Neural progenitor cell (in vitro differentiated cells): Measurements from ENCODE around the gene TEF. TPM values are rescaled to one million over a fixed set of nuclear protein-coding genes. Genes with fewer than 3 reads are reported as not detected.

Experiments used
- DNase-seq: peaks from one replicate; pipeline ENCODE4 v3.0.0-alpha.2; 2016; ENCODE audit warnings: low spot score
- H2AFZ ChIP-seq: fragments of 200-600 bp; sonication (generic); replicated peaks from 2 replicates; pipeline ENCODE4 v1.6.1; 2016; ENCODE audit warnings: antibody characterized with exemption
- H3F3A ChIP-seq: fragments of 200-600 bp; sonication (generic); 2 replicates; pipeline ENCODE4 v1.6.1; 2016; ENCODE audit warnings: antibody characterized with exemption, low read depth
- H3K27ac ChIP-seq: fragments of 200-600 bp; sonication (generic); 2 replicates; pipeline ENCODE4 v1.5.1; 2016; ENCODE audit warnings: mild to moderate bottlenecking
- H3K27me3 ChIP-seq: fragments of 200-600 bp; sonication (generic); 2 replicates; pipeline ENCODE4 v1.6.1; 2016; ENCODE audit warnings: mild to moderate bottlenecking, moderate library complexity
- H3K36me3 ChIP-seq: fragments of 200-600 bp; sonication (generic); 2 replicates; pipeline ENCODE4 v1.5.1; 2016
- H3K4me1 ChIP-seq: fragments of 200-600 bp; sonication (generic); 2 replicates; pipeline ENCODE4 v1.6.1; 2016; ENCODE audit warnings: mixed run types
- H3K4me2 ChIP-seq: fragments of 200-600 bp; sonication (generic); 2 replicates; pipeline ENCODE4 v1.6.1; 2016
- H3K4me3 ChIP-seq: fragments of 200-600 bp; sonication (generic); 2 replicates; pipeline ENCODE4 v1.5.1; 2016
- H3K79me2 ChIP-seq: fragments of 200-600 bp; sonication (generic); 2 replicates; pipeline ENCODE4 v1.6.1; 2016; ENCODE audit warnings: low read depth
- H3K9ac ChIP-seq: fragments of 200-600 bp; sonication (generic); 2 replicates; pipeline ENCODE4 v1.6.1; 2016
- H3K9me3 ChIP-seq: fragments of 200-600 bp; sonication (generic); 2 replicates; pipeline ENCODE4 v1.5.1; 2016; ENCODE audit warnings: low read depth
- H4K20me1 ChIP-seq: fragments of 200-600 bp; sonication (generic); 2 replicates; pipeline ENCODE4 v1.6.1; 2016; ENCODE audit warnings: low read depth
- H3K27ac Mint-ChIP-seq: 3 replicates; pipeline ENCODE4 v1.8.0; 2021; ENCODE audit warnings: mixed read lengths
- H3K27me3 Mint-ChIP-seq: 2 replicates; pipeline ENCODE4 v1.8.0; 2022; ENCODE audit warnings: low read depth, mild to moderate bottlenecking, inconsistent platforms, moderate library complexity, mixed read lengths; ENCODE audit not compliant: insufficient read depth
- H3K36me3 Mint-ChIP-seq: 3 replicates; pipeline ENCODE4 v1.8.0; 2021; ENCODE audit warnings: mixed read lengths
- H3K4me1 Mint-ChIP-seq: 3 replicates; pipeline ENCODE4 v1.8.0; 2021; ENCODE audit warnings: mixed read lengths
- H3K4me3 Mint-ChIP-seq: 3 replicates; pipeline ENCODE4 v1.8.0; 2021; ENCODE audit warnings: mild to moderate bottlenecking, moderate library complexity, mixed read lengths
- H3K9me3 Mint-ChIP-seq: 3 replicates; pipeline ENCODE4 v1.8.0; 2020; ENCODE audit warnings: mixed read lengths
- EZH2 ChIP-seq: fragments of 200-600 bp; sonication (generic); IDR thresholded peaks from 2 replicates; pipeline ENCODE4 v1.6.1; 2017; ENCODE audit warnings: antibody characterized with exemption, mild to moderate bottlenecking, moderate library complexity
- EZH2phosphoT487 ChIP-seq: fragments of 200-600 bp; sonication (generic); IDR thresholded peaks from 2 replicates; pipeline ENCODE4 v1.6.1; 2017; ENCODE audit warnings: antibody characterized with exemption
- total RNA-seq: library from RNA; depleted of rRNA; stranded (reverse); fragments of >200 nt; gene quantifications from 2 replicates; pipeline ENCODE4 v1.2.3, GENCODE V29; 2015; ENCODE audit warnings: low replicate concordance
- TF ChIP-seq, protein P1 (sequence below): fragments of 200-600 bp; sonication (generic); IDR thresholded peaks from 2 replicates; pipeline ENCODE4 v1.5.1; 2017; ENCODE audit warnings: antibody characterized with exemption, mild to moderate bottlenecking

Gene TEF
- total RNA-seq, 1 donor from 2014 or later, result 11.0 TPM

DNA sequence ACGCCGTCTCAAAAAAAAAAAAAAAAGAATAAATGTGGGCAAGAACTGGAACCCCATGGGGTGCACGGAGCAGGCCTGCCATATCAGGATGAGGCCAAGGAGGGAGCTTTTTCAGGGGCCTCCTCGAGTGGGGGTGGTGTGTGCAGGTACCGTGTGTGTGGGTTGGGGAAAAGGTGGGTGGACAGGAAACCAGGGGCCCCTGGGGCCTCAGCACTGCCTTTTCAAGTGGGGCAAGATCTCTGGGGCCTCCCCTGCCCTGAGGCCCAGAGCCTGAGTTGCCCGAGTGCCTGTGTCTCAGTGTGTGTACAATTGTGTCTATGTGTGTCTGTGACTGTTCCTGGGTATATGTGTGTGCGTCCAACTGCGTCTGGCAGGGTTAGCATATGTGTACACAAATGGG is 23.8 kb downstream of the TEF start:
- no peaks in the 10 kb centered on the region for H4K20me1 ChIP-seq
- Mint-ChIP-seq H3K36me3 (no peaks in the 10 kb centered on the region), H3K27me3 (peaks cover 8% of the 10 kb centered on the region), H3K4me1 (peaks cover 10% of the 10 kb centered on the region), H3K9me3 (no peaks in the 10 kb centered on the region), H3K27ac (peak overlapping the region; percentile 63), H3K4me3 (no peak overlapping the region)
- peaks cover 8% of the 10 kb centered on the region for H3K4me1 ChIP-seq
- H3K4me2 ChIP-seq, result no peak overlapping the region
- H2AFZ ChIP-seq, result no peak overlapping the region
- TF ChIP-seq, protein P1, sequence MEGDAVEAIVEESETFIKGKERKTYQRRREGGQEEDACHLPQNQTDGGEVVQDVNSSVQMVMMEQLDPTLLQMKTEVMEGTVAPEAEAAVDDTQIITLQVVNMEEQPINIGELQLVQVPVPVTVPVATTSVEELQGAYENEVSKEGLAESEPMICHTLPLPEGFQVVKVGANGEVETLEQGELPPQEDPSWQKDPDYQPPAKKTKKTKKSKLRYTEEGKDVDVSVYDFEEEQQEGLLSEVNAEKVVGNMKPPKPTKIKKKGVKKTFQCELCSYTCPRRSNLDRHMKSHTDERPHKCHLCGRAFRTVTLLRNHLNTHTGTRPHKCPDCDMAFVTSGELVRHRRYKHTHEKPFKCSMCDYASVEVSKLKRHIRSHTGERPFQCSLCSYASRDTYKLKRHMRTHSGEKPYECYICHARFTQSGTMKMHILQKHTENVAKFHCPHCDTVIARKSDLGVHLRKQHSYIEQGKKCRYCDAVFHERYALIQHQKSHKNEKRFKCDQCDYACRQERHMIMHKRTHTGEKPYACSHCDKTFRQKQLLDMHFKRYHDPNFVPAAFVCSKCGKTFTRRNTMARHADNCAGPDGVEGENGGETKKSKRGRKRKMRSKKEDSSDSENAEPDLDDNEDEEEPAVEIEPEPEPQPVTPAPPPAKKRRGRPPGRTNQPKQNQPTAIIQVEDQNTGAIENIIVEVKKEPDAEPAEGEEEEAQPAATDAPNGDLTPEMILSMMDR, result no peak
- no peak for TF ChIP-seq EZH2
- TF ChIP-seq EZH2phosphoT487, result no peak
- H3K36me3 ChIP-seq, result no peaks in the 10 kb centered on the region
- H3K27ac ChIP-seq, result no peak overlapping the region
- H3F3A ChIP-seq, result peaks cover 5% of the 10 kb centered on the region
- H3K79me2 ChIP-seq, result no peaks in the 10 kb centered on the region
- H3K9me3 ChIP-seq, result no peaks in the 10 kb centered on the region
- H3K9ac ChIP-seq, result no peak overlapping the region
- no peak overlapping the region for H3K4me3 ChIP-seq
- DNase-seq, result no peak
- H3K27me3 ChIP-seq, result no peaks in the 10 kb centered on the region

DNA sequence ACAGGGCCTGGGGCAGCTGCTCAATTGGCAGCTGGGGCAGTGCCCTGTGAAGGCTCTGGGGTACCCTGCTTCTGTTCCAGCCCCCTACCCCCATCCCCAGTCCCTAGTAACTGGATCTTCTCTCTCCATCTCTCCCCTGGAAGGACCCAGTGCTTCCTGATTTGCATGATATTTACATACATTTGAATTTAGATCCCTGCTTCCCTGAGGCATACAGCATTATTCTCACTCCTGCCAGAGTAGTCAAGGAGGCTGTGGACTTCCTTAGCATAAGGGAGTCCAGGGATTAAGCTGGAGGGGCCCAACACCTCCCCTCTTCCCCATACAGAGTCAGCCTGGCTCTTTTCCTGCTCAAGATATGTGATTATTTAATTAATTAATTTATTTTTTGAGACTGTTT is 24.7 kb downstream of the TEF start:
- H3K79me2 ChIP-seq, result no peaks in the 10 kb centered on the region
- no peak overlapping the region for H2AFZ ChIP-seq
- Mint-ChIP-seq H3K4me1 (peaks cover 16% of the 10 kb centered on the region), H3K27ac (no peak overlapping the region), H3K4me3 (no peak overlapping the region), H3K27me3 (peaks cover 9% of the 10 kb centered on the region), H3K36me3 (no peaks in the 10 kb centered on the region), H3K9me3 (no peaks in the 10 kb centered on the region)
- H3K4me2 ChIP-seq, result no peak overlapping the region
- TF ChIP-seq, protein P1, result no peak
- TF ChIP-seq EZH2phosphoT487, result no peak
- no peak for TF ChIP-seq EZH2
- DNase-seq, result no peak
- H3K4me1 ChIP-seq, result peaks cover 8% of the 10 kb centered on the region
- no peaks in the 10 kb centered on the region for H3K36me3 ChIP-seq
- H3F3A ChIP-seq, result peaks cover 7% of the 10 kb centered on the region
- no peaks in the 10 kb centered on the region for H4K20me1 ChIP-seq
- no peaks in the 10 kb centered on the region for H3K9me3 ChIP-seq
- no peak overlapping the region for H3K4me3 ChIP-seq
- no peaks in the 10 kb centered on the region for H3K27me3 ChIP-seq
- H3K9ac ChIP-seq, result no peak overlapping the region
- H3K27ac ChIP-seq, result no peak overlapping the region

DNA sequence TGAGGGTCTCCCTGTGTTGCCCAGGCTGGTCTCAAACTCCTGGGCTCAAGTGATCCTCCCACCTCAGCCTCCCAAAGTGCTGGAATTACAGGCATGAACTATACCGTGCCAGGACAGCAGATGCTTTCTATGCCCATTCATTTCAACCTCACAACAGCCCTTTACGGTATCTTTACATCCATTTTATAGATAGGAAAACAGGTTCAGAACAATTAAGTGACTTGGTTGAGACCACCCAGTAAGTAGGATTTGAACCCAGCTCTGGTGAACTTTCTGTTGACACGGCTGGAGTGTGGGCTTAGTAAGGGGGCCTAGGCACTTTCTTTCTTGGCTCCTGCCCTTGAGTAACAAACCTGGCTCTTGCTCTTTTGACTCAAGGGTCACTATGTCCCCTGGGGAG is 25.7 kb downstream of the TEF start:
- Histone ChIP-seq H3K27ac (no peak overlapping the region), H3F3A (peaks cover 13% of the 10 kb centered on the region), H3K4me1 (peaks cover 4% of the 10 kb centered on the region), H3K79me2 (no peaks in the 10 kb centered on the region), H3K27me3 (no peaks in the 10 kb centered on the region), H3K9ac (no peak overlapping the region), H4K20me1 (no peaks in the 10 kb centered on the region), H3K4me3 (no peak overlapping the region), H3K9me3 (no peaks in the 10 kb centered on the region), H2AFZ (no peak overlapping the region), H3K4me2 (no peak overlapping the region), H3K36me3 (no peaks in the 10 kb centered on the region)
- peaks cover 7% of the 10 kb centered on the region for H3K27me3 Mint-ChIP-seq
- no peak for DNase-seq
- TF ChIP-seq EZH2 (no peak), EZH2phosphoT487 (no peak)
- TF ChIP-seq, protein P1, result no peak
- no peaks in the 10 kb centered on the region for H3K9me3 Mint-ChIP-seq
- H3K4me1 Mint-ChIP-seq, result peaks cover 18% of the 10 kb centered on the region
- no peak overlapping the region for H3K4me3 Mint-ChIP-seq
- H3K36me3 Mint-ChIP-seq, result no peaks in the 10 kb centered on the region
- H3K27ac Mint-ChIP-seq, result no peak overlapping the region

DNA sequence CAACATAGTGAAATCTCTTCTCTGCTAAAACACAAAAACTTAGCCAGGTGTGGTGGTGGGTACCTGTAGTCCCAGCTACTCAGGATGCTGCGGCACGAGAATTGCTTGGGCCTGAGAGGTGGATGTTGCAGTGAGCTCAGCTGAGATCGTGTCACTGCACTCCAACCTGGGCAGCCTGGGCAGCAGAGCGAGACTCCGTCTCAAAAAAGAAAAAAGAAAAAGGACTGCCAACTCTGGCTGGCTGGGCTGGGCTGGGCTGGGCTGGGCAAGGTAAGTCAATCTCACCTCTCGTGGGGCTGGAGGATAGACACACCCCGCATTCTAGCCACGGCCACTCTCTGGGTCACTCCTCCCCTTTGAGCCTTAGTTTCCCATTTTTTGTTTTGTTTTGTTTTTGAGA is 26.9 kb downstream of the TEF start:
- Mint-ChIP-seq H3K27ac (no peak overlapping the region), H3K9me3 (no peaks in the 10 kb centered on the region), H3K4me1 (peaks cover 17% of the 10 kb centered on the region), H3K36me3 (no peaks in the 10 kb centered on the region), H3K4me3 (no peak overlapping the region), H3K27me3 (peaks cover 8% of the 10 kb centered on the region)
- TF ChIP-seq, protein P1, result no peak
- TF ChIP-seq EZH2 (no peak), EZH2phosphoT487 (no peak)
- Histone ChIP-seq H4K20me1 (no peaks in the 10 kb centered on the region), H3K4me1 (peaks cover 9% of the 10 kb centered on the region), H3K9me3 (no peaks in the 10 kb centered on the region), H3K27me3 (no peaks in the 10 kb centered on the region), H3F3A (peaks cover 18% of the 10 kb centered on the region), H2AFZ (no peak overlapping the region), H3K9ac (no peak overlapping the region), H3K79me2 (peaks cover 6% of the 10 kb centered on the region), H3K36me3 (no peaks in the 10 kb centered on the region), H3K4me2 (no peak overlapping the region), H3K27ac (no peak overlapping the region), H3K4me3 (no peak overlapping the region)
- no peak for DNase-seq
